ENCODE results near the gene RASGRP1. TPM values are rescaled to one million over a fixed set of nuclear protein-coding genes. Genes with fewer than 3 reads are reported as not detected.

The RASGRP1 gene
- total RNA-seq, 1 donor from 2014 or later = 4.6 TPM

GRCh38 chr15:38535491-38536200, 29.0 kb downstream of the RASGRP1 start:
- no peak for DNase-seq (ENCODE audit: low spot score)

DNA sequence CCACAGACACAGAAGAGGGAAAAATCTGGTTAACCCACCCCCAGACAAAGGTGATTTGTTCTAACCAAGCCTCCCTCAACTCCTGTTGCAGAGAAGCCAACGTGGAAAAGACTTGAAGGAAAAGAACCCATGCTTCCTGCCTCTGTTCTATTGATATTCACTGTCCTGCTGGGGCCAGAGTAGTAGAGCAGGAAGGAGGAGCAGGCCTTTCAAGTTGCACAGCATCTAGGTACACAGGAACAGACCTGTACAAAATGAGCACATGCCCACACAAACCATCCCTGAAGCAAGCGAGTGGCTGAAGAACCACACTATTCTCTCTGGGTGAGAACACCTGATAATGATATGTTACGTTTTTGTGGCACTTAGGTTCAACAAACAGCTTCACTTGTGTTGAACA, 29.9 kb downstream of the RASGRP1 start:
- DNase-seq (ENCODE audit: low spot score) = no peak

- DNase-seq (ENCODE audit: low spot score) = no peak
These were observed 30.7 kb downstream of the RASGRP1 start for GRCh38 chr15:38533926-38534325.

GRCh38 chr15:38533416-38533915, 31.1 kb downstream of the RASGRP1 start:
- DNase-seq (ENCODE audit: low spot score) = no peak

DNA sequence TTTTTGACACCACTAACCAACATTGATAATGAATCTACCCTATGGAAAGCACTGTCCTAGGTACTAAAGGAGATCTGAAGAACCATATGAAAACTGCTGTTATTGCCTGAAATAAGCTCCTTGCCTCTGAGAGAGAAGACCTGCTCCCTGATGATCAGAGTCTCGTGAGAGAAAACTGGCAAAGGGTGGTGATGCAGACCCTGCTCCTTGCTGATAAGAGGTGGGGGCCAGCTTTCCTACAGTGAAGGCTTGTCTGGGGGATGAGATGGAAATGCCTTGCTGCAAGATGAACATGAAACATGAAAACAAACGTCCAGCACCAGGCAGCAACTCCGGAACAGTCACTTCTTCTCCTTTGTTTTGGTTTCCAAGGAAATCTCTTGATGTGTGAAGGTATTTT, 31.9 kb downstream of the RASGRP1 start:
- no peak for DNase-seq (ENCODE audit: low spot score)

GRCh38 chr15:38531509-38531908, 33.1 kb downstream of the RASGRP1 start:
- DNase-seq (ENCODE audit: low spot score) = no peak

DNA sequence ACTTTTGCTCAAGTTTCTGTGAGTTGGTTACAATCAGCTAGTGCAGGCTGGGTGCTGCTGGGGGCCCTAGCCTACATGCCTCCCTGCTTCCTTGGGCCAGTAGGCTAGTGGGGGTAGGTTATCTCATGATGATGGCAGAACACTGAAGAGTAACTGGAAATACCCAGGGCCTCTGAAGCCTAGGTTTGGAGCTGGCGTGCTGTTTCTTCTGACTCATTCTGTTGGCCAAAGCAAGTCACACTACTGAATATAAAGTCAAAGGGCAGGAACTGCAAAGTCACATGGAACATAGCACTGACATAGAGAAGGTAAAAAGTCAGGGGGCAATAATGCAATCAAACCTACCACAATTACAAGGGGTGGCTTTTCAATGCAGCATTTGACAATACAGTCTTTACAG, 34.5 kb downstream of the RASGRP1 start:
- DNase-seq (ENCODE audit: low spot score) = no peak

GRCh38 chr15:38528294-38528693, 36.3 kb downstream of the RASGRP1 start:
- DNase-seq (ENCODE audit: low spot score) = no peak

- no peak for DNase-seq (ENCODE audit: low spot score)
These were observed 38.5 kb downstream of the RASGRP1 start for GRCh38 chr15:38526158-38526557.

GRCh38 chr15:38525489-38525888, 39.1 kb downstream of the RASGRP1 start:
- no peak for DNase-seq (ENCODE audit: low spot score)

DNA sequence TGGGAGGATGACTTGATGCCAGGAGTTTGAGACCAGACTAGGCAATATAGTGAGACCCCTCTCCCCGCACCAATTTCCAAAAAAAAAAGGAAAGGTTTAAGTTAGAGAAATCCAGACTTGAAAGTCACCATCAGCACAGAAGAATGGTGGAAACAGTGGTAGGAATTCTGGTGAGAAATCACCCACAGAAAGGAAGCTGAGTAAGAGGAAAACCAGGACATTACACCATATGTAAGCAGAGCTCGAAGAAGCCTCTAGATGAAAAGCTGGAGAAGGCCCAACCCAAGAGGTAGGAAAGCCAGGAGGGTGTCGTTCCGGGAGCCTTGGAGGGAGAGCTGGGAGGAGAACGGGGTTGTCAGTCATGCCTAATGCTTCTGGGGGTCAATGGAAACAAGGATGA, 40.5 kb downstream of the RASGRP1 start:
- no peak for DNase-seq (ENCODE audit: low spot score)

- no peak for DNase-seq (ENCODE audit: low spot score)
These were observed 41.7 kb downstream of the RASGRP1 start for GRCh38 chr15:38522922-38523321.

GRCh38 chr15:38521316-38521715, 43.3 kb downstream of the RASGRP1 start:
- DNase-seq (ENCODE audit: low spot score) = no peak

- DNase-seq (ENCODE audit: low spot score) = no peak
These were observed 44.6 kb downstream of the RASGRP1 start for GRCh38 chr15:38520035-38520434.

DNA sequence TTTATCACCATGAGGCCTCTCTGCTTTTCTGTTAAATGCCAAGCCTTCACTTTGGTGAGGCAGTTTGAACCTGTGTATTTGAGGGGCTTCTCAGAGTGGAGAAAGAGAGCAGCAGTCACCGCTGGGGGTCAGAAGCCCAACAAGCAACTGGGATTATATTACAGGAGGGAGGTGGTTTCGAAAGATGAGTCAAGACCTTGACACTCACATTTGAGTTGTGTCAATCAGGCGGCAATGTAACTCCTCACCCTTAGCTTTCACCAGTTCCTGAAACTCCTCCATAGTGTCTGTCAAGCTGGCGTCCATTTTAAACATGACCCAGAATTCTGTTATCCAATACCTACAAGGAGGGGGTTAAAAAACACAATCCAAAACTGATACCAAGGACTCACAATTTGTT, 46.5 kb downstream of the RASGRP1 start:
- no peak for DNase-seq (ENCODE audit: low spot score)

GRCh38 chr15:38517312-38517975, 47.2 kb downstream of the RASGRP1 start:
- DNase-seq (ENCODE audit: low spot score) = no peak

- no peak for DNase-seq (ENCODE audit: low spot score)
These were observed 48.0 kb downstream of the RASGRP1 start for GRCh38 chr15:38516626-38517025.

- no peak for DNase-seq (ENCODE audit: low spot score)
These were observed 50.0 kb downstream of the RASGRP1 start for GRCh38 chr15:38514601-38515000.

- DNase-seq (ENCODE audit: low spot score) = no peak
These were observed 51.7 kb downstream of the RASGRP1 start for GRCh38 chr15:38512901-38513300.

DNA sequence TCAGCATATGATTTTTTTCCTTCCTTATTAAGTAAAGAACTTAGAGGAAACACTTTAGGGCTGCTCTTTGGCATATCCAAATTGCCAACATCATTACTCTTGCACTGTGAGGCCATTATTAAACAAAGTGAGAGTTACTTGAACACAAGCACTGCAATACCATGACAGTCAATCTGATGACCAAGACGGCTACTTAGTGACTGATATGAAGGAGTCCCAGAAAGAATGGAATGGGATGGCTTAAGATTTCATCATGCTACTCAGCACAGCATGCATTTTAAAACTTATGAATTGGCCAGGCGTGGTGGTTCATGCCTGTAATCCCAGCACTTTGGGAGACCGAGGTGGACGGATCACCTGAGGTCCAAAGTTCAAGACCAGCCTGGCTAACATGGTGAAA, 55.5 kb downstream of the RASGRP1 start:
- DNase-seq (ENCODE audit: low spot score) = no peak

- DNase-seq (ENCODE audit: low spot score) = no peak
These were observed 56.0 kb downstream of the RASGRP1 start for GRCh38 chr15:38508647-38509046.

DNA sequence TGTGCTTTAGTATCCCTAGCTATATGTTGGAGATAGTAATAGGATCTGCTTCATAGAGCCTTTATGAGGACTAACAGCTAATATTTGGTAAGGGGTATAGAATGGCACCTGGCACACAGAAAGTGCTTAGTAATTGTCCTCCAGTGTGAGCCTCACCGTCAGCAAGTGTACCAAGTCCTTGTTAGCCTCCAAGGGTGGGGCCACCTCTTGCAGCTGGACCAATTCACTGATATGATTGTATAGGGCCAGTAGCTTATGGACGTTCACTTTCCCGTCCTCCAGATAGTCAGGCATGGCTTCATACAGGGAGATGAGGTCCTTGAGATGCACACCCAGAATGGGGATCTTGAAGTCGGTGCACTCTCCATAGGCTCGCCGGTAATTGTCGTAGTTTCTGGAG, 57.0 kb downstream of the RASGRP1 start:
- DNase-seq (ENCODE audit: low spot score) = no peak

DNA sequence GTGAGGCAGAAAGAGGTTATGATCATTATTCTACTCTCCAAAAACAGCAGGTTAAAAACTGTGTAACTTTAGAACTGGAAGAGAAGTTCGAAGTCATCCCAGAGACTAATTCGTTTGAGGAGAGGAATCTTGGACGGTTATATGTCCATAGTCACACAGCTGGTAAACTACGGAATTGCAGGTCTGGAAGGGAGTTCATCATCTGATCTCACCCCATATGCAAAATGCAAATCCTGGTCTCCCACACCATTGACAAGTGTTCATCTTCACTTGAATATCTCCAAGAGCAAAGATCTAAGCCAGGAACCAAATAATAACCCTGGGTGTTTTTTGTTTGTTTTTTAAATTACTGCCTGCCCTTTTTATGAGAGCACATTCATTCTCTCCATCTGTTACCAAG, 57.6 kb downstream of the RASGRP1 start:
- DNase-seq (ENCODE audit: low spot score) = no peak

Measured in mucosa of gallbladder (tissue), 1 donor.